Trophoblast cell (in vitro differentiated cells and primary cell): Measurements from ENCODE around the gene RAB21.
A peak's percentile ranks its signal among the peaks of the same experiment; 100 is the strongest.
"Not testable (repeated sequence)": the region's sequence is repeated elsewhere in the genome, so short reads cannot be mapped to it uniquely, and the experiment has no call there.

Experiments
- DNase-seq, 2 donors: peaks; one replicate each; pipeline ENCODE4 v3.0.0-alpha.2; 2016
- H2AFZ ChIP-seq: 2 replicates; pipeline ENCODE4 v1.6.1; 2013; ENCODE audit warnings: low read length, moderate library complexity, mild to moderate bottlenecking; ENCODE audit not compliant: insufficient read depth, poor library complexity
- H2AK5ac ChIP-seq: 2 replicates; pipeline ENCODE4 v1.6.1; 2013; ENCODE audit warnings: mild to moderate bottlenecking, low read length
- H2BK120ac ChIP-seq: 2 replicates; pipeline ENCODE4 v1.6.1; 2013; ENCODE audit warnings: low read length, mild to moderate bottlenecking, moderate library complexity; ENCODE audit not compliant: insufficient read depth, poor library complexity
- H2BK12ac ChIP-seq: 2 replicates; pipeline ENCODE4 v1.6.1; 2013; ENCODE audit warnings: mild to moderate bottlenecking, low read length, moderate library complexity
- H2BK5ac ChIP-seq: 2 replicates; pipeline ENCODE4 v1.6.1; 2013; ENCODE audit warnings: low read length, low read depth, moderate library complexity, mild to moderate bottlenecking; ENCODE audit not compliant: poor library complexity
- H3K14ac ChIP-seq: 2 replicates; pipeline ENCODE4 v1.6.1; 2013; ENCODE audit warnings: mild to moderate bottlenecking, low read length
- H3K18ac ChIP-seq: 2 replicates; pipeline ENCODE4 v1.6.1; 2013; ENCODE audit warnings: mild to moderate bottlenecking, low read length
- H3K23ac ChIP-seq: 2 replicates; pipeline ENCODE4 v1.6.1; 2013; ENCODE audit warnings: low read length
- H3K27ac ChIP-seq: 2 replicates; pipeline ENCODE4 v1.5.1; 2013; ENCODE audit warnings: low read depth, mild to moderate bottlenecking, inconsistent platforms, low read length, moderate library complexity
- H3K27me3 ChIP-seq: 2 replicates; pipeline ENCODE4 v1.6.1; 2013; ENCODE audit warnings: inconsistent platforms, mild to moderate bottlenecking, low read length, moderate library complexity; ENCODE audit not compliant: insufficient read depth
- H3K36me3 ChIP-seq, 2 experiments: 1 replicate in 1 of 2; 2 replicates in 1 of 2; pipeline ENCODE4 v1.6.1; 2013; ENCODE audit warnings: low read length in 2 of 2, mild to moderate bottlenecking in 2 of 2, moderate library complexity in 1 of 2; ENCODE audit not compliant: insufficient read depth in 2 of 2, control insufficient read depth in 1 of 2
- H3K4ac ChIP-seq: 2 replicates; pipeline ENCODE4 v1.6.1; 2013; ENCODE audit warnings: low read depth, mild to moderate bottlenecking, low read length, moderate library complexity
- H3K4me1 ChIP-seq, 2 experiments: 1 replicate in 1 of 2; 2 replicates in 1 of 2; pipeline ENCODE4 v1.6.1; 2013; ENCODE audit warnings: low read length in 2 of 2, mild to moderate bottlenecking in 2 of 2, moderate library complexity in 1 of 2; ENCODE audit not compliant: insufficient read depth in 2 of 2, control insufficient read depth in 1 of 2
- H3K4me2 ChIP-seq: 2 replicates; pipeline ENCODE4 v1.6.1; 2013; ENCODE audit warnings: inconsistent platforms, mild to moderate bottlenecking, low read length, moderate library complexity
- H3K4me3 ChIP-seq: 2 replicates; pipeline ENCODE4 v1.5.1; 2013; ENCODE audit warnings: mild to moderate bottlenecking, low read depth, low read length, inconsistent platforms
- H3K79me1 ChIP-seq: one replicate; pipeline ENCODE4 v1.6.1; 2013; ENCODE audit warnings: low read length
- H3K79me2 ChIP-seq: 2 replicates; pipeline ENCODE4 v1.6.1; 2013; ENCODE audit warnings: low read length, mild to moderate bottlenecking; ENCODE audit not compliant: control insufficient read depth, insufficient read depth, poor library complexity
- H3K9ac ChIP-seq: 2 replicates; pipeline ENCODE4 v1.6.1; 2013; ENCODE audit warnings: mild to moderate bottlenecking, low read length
- H3K9me3 ChIP-seq: 2 replicates; pipeline ENCODE4 v1.6.1; 2013; ENCODE audit warnings: low read depth, mild to moderate bottlenecking, control low read depth, inconsistent platforms, low read length; ENCODE audit not compliant: insufficient read depth
- H4K12ac ChIP-seq: 2 replicates; pipeline ENCODE4 v1.6.1; 2013; ENCODE audit warnings: low read depth, mild to moderate bottlenecking, low read length, moderate library complexity
- H4K8ac ChIP-seq: 2 replicates; pipeline ENCODE4 v1.6.1; 2013; ENCODE audit warnings: low read depth, mild to moderate bottlenecking, low read length, moderate library complexity
- H4K91ac ChIP-seq: one replicate; pipeline ENCODE4 v1.6.1; 2013; ENCODE audit warnings: low read depth, mild to moderate bottlenecking, low read length, moderate library complexity
- WGBS: extraction: QIAGEN DNeasy Blood & Tissue Kit; methylation state at CpG from one replicate; pipeline ENCODE4 v1.1.7; 2013; ENCODE audit warnings: missing lambda C conversion rate; ENCODE audit not compliant: insufficient read length, insufficient coverage; ENCODE audit errors: extremely low coverage; 5-methylcytosine and 5-hydroxymethylcytosine counted together

RAB21 gene

DNA sequence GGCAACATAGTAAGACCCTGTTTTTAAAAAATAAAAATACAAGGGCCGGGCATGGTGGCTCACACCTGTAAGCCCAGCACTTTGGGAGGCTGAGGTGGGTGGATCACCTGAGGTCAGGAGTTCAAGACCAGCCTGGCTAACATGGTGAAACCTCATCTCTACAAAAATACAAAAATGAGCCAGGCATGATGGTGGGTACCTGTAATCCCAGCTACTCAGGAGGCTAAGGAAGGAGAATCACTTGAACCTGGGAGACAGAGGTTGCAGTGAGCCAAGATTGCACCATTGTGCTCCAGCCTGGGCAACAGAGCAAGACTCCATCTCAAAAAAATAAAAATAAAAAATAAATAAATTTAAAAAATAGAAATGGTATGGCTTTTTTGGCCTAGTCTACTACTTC is 6.7 kb downstream of the RAB21 start:
- not testable (repeated sequence) for H3K23ac ChIP-seq, H3K18ac ChIP-seq, H3K9me3 ChIP-seq, H3K4me2 ChIP-seq, H3K14ac ChIP-seq, H3K27ac ChIP-seq, H3K36me3 ChIP-seq, H3K4me3 ChIP-seq, H2BK120ac ChIP-seq, H3K4me1 ChIP-seq, H2BK12ac ChIP-seq, H2AFZ ChIP-seq, H3K27me3 ChIP-seq, H4K8ac ChIP-seq, H2AK5ac ChIP-seq, H3K79me1 ChIP-seq, H4K12ac ChIP-seq, DNase-seq, H4K91ac ChIP-seq, H3K9ac ChIP-seq, H2BK5ac ChIP-seq
- WGBS = no CpG with 5 or more reads among the region's 1 CpG
- Histone ChIP-seq H3K4ac (peak overlapping the region; percentile 52), H3K79me2 (peaks cover 12% of the 10 kb centered on the region)

DNA sequence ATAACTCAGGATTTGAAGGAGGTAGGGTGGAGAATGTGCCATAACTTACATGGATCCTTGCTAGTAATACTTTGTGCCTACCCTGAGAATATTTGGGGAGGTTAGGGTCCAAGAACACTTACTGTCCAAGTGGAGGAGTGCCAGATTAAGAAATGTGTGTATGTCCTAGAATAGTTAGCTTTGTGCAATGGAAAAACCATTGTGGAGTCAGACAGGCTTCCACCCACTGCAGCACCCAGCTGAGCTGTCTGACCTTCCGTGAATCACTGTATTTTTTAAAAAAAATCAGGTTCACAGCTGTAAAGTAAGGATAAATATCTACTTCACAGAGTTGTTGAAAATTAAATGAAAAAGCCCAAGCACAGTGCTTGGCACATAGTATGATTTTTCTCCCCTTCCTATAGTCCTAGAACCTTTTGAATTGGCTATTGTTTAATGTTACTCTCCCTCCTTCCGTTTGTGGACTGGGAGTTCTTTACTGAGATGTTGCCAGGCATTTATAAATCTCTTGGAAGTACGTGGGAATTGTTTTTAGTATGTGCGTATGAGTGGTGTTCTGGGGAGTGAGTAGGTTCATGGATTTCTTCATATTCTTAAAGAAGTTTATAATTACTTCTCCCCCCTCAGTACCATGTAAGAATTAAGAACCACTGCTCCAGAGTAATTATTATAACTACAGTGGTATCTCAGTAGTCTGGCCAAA is 9.2 kb downstream of the RAB21 start:
- peaks cover 0 to 2% of the 10 kb centered on the region in 2 experiments for H3K36me3 ChIP-seq
- no peak overlapping the region for H3K4me2 ChIP-seq
- H3K79me2 ChIP-seq = no peaks in the 10 kb centered on the region
- H3K4ac ChIP-seq = peak overlapping the region; percentile 27
- no peak overlapping the region for H2BK120ac ChIP-seq
- H3K4me3 ChIP-seq = no peak overlapping the region
- no peak overlapping the region for H2BK12ac ChIP-seq
- H3K79me1 ChIP-seq = no peaks in the 10 kb centered on the region
- H2AK5ac ChIP-seq = no peak overlapping the region
- no peak overlapping the region for H4K8ac ChIP-seq
- H3K9me3 ChIP-seq = no peaks in the 10 kb centered on the region
- no peak overlapping the region for H3K9ac ChIP-seq
- no peak overlapping the region for H2AFZ ChIP-seq
- no peak overlapping the region for H3K23ac ChIP-seq
- H4K91ac ChIP-seq = no peak overlapping the region
- H3K14ac ChIP-seq = no peak overlapping the region
- H3K4me1 ChIP-seq = no peaks in the 10 kb centered on the region
- WGBS = no CpG with 5 or more reads among the region's 4 CpGs
- H3K27me3 ChIP-seq = no peaks in the 10 kb centered on the region
- H4K12ac ChIP-seq = no peak overlapping the region
- no peak overlapping the region for H3K18ac ChIP-seq
- no peak overlapping the region for H2BK5ac ChIP-seq
- H3K27ac ChIP-seq = no peak overlapping the region
- DNase-seq = no peak

DNA sequence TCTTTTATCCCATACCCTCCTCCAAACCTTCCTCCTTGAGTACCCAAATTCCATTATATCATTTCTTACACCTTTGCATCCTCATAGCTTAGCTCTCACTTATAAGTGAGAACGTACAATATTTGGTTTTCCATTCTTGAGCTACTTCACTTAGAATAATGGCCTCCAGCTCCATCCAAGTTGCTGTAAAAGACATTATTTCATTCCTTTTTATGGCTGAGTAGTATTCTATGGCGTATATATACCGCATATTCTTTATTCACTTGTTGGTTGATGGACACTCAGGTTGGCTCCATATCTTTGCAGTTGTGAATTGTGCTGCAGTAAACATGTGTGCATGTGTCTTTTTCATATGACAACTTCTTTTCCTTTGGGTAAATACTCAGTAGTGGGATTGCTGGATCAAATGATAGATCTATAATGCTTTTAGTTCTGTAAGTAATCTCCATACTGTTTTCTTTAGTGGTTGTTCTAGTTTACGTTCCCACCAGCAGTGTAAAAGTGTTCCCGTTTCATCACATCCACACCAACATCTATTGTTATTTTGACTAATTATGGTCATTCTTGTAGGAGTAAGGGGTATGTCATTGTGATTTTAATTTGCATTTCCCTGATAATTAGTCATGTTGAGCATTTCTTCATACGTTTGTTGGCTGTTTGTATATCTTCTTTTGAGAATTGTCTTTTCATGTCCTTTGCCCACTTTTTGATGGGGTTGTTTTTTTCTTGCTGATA is 10.1 kb downstream of the RAB21 start:
- H3K27me3 ChIP-seq = no peaks in the 10 kb centered on the region
- no peak overlapping the region for H3K27ac ChIP-seq
- H4K12ac ChIP-seq = no peak overlapping the region
- H3K9ac ChIP-seq = no peak overlapping the region
- no peak overlapping the region for H3K4ac ChIP-seq
- DNase-seq = no peak
- no peak overlapping the region for H3K23ac ChIP-seq
- H2BK5ac ChIP-seq = no peak overlapping the region
- no peak overlapping the region for H2BK120ac ChIP-seq
- no peak overlapping the region for H3K4me2 ChIP-seq
- no CpG with 5 or more reads among the region's 6 CpGs for WGBS
- H3K4me3 ChIP-seq = no peak overlapping the region
- no peak overlapping the region for H3K18ac ChIP-seq
- no peak overlapping the region for H2AK5ac ChIP-seq
- no peak overlapping the region for H4K8ac ChIP-seq
- no peaks in the 10 kb centered on the region for H3K9me3 ChIP-seq
- H2BK12ac ChIP-seq = no peak overlapping the region
- H4K91ac ChIP-seq = no peak overlapping the region
- no peaks in the 10 kb centered on the region for H3K79me1 ChIP-seq
- no peak overlapping the region for H3K14ac ChIP-seq
- no peak overlapping the region for H2AFZ ChIP-seq
- H3K4me1 ChIP-seq = no peaks in the 10 kb centered on the region
- H3K79me2 ChIP-seq = no peaks in the 10 kb centered on the region
- no peaks in the 10 kb centered on the region for H3K36me3 ChIP-seq

DNA sequence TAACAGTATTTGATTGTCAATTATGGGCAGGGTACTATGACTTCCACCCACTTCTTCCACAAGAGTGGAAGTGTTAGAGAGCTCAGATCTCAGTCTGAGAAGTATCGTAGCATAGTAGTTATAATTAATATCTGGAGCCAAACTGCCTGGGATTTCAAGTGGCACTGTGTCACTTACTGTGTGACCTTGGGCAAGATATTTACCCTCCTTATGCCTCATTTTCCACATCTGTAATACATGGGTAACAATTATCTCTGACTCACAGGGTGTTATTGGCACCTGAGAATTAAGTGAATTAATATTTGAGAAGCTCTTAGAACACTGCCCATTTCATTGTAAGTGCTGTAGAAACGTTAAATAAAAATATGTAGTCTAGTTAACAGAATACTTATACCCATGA is 11.5 kb downstream of the RAB21 start:
- H3K9me3 ChIP-seq = no peaks in the 10 kb centered on the region
- no peak overlapping the region for H3K4me2 ChIP-seq
- no peak overlapping the region for H4K91ac ChIP-seq
- DNase-seq = no peak
- H3K23ac ChIP-seq = no peak overlapping the region
- H3K18ac ChIP-seq = no peak overlapping the region
- H3K4ac ChIP-seq = no peak overlapping the region
- H3K9ac ChIP-seq = no peak overlapping the region
- no peaks in the 10 kb centered on the region for H3K36me3 ChIP-seq
- no peak overlapping the region for H2AK5ac ChIP-seq
- no peak overlapping the region for H2BK5ac ChIP-seq
- no peak overlapping the region for H3K4me3 ChIP-seq
- no peak overlapping the region for H4K8ac ChIP-seq
- no peaks in the 10 kb centered on the region for H3K79me2 ChIP-seq
- no peak overlapping the region for H2BK12ac ChIP-seq
- no peak overlapping the region for H2BK120ac ChIP-seq
- H3K27ac ChIP-seq = no peak overlapping the region
- no peak overlapping the region for H4K12ac ChIP-seq
- WGBS = no CpG with 5 or more reads among the region's 2 CpGs
- no peaks in the 10 kb centered on the region for H3K27me3 ChIP-seq
- no peaks in the 10 kb centered on the region for H3K4me1 ChIP-seq
- no peak overlapping the region for H3K14ac ChIP-seq
- no peak overlapping the region for H2AFZ ChIP-seq
- H3K79me1 ChIP-seq = no peaks in the 10 kb centered on the region
